Measurements from ENCODE around the gene DUS1L. TPM values are rescaled to one million over a fixed set of nuclear protein-coding genes. Genes with fewer than 3 reads are reported as not detected.

Gene DUS1L
- total RNA-seq, 1 experiment from 2014 or later = 176 TPM

GRCh38 chr17:82110298-82110697 is 44.7 kb upstream of the DUS1L start:
- Histone ChIP-seq H3K9me2 (ENCODE audit: insufficient read depth) (no peaks in the 10 kb centered on the region), H3K9me3 (ENCODE audit: control insufficient read depth in 1 of 2, insufficient read depth in 1 of 2, low read depth in 1 of 2, low read length in 2 of 2) (no peaks in the 10 kb centered on the region), H3K4me2 (ENCODE audit: low read length) (peak overlapping the region; percentile 1; the same call in 1 of the 2 replicates), H3K9ac (ENCODE audit: low read length) (no peak overlapping the region), H2AFZ (ENCODE audit: low read depth, low read length, poor library complexity, severe bottlenecking) (no peak overlapping the region), H3K4me3 (replicated peaks in 1 of 2; ENCODE audit: low read depth in 1 of 2, low read length in 2 of 2) (no peak overlapping the region), H3K27ac (ENCODE audit: low read depth, low read length) (no peak overlapping the region), H3K36me3 (ENCODE audit: control insufficient read depth in 1 of 2, insufficient read depth in 2 of 2, low read length in 2 of 2) (peaks cover 2 to 5% of the 10 kb centered on the region in 2 experiments; a peak in 2 of 4 replicates), H4K20me1 (ENCODE audit: insufficient read depth) (no peaks in the 10 kb centered on the region), H3K4me1 (ENCODE audit: control insufficient read depth in 1 of 2, insufficient read depth in 2 of 2, low read length in 2 of 2) (peaks cover 20 to 31% of the 10 kb centered on the region in 2 experiments), H3K79me2 (ENCODE audit: insufficient read depth, low read length) (peaks cover 6% of the 10 kb centered on the region; the same call in 1 of the 2 replicates), H3K27me3 (ENCODE audit: insufficient read depth, low read length) (no peaks in the 10 kb centered on the region)
- ATAC-seq (no peak), DNase-seq (ENCODE audit: low read depth, low spot score) (no peak)
- POLR2A ChIA-PET = no interaction called here
- intact Hi-C loops (cut with micrococcal nuclease) = no loop called here
- RAD21 ChIA-PET (ENCODE audit: low non-redundant PET in 1 of 2, low total read pairs in 2 of 2, uncharacterized antibody in 2 of 2, unreplicated experiment in 2 of 2) = no interaction called here
- no TSS peak for BruUV-seq (replicated peaks)
- TF ChIP-seq, protein P1, sequence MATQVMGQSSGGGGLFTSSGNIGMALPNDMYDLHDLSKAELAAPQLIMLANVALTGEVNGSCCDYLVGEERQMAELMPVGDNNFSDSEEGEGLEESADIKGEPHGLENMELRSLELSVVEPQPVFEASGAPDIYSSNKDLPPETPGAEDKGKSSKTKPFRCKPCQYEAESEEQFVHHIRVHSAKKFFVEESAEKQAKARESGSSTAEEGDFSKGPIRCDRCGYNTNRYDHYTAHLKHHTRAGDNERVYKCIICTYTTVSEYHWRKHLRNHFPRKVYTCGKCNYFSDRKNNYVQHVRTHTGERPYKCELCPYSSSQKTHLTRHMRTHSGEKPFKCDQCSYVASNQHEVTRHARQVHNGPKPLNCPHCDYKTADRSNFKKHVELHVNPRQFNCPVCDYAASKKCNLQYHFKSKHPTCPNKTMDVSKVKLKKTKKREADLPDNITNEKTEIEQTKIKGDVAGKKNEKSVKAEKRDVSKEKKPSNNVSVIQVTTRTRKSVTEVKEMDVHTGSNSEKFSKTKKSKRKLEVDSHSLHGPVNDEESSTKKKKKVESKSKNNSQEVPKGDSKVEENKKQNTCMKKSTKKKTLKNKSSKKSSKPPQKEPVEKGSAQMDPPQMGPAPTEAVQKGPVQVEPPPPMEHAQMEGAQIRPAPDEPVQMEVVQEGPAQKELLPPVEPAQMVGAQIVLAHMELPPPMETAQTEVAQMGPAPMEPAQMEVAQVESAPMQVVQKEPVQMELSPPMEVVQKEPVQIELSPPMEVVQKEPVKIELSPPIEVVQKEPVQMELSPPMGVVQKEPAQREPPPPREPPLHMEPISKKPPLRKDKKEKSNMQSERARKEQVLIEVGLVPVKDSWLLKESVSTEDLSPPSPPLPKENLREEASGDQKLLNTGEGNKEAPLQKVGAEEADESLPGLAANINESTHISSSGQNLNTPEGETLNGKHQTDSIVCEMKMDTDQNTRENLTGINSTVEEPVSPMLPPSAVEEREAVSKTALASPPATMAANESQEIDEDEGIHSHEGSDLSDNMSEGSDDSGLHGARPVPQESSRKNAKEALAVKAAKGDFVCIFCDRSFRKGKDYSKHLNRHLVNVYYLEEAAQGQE (IDR thresholded peaks at IDR 0.05; ENCODE audit: low read depth) = no peak
- no peak for TF ChIP-seq SRF (IDR thresholded peaks at IDR 0.05; ENCODE audit: low read depth)
- TF ChIP-seq RAD21 (IDR thresholded peaks at IDR 0.05; ENCODE audit: low read depth) = no peak
- TF ChIP-seq MAX (IDR thresholded peaks at IDR 0.05) = no peak
- TF ChIP-seq ATF3 (IDR thresholded peaks at IDR 0.05) = no peak
- no peak for TF ChIP-seq ZNF274 (IDR thresholded peaks at IDR 0.05; ENCODE audit: low read depth, low read length)
- CTCF ChIA-PET = no interaction called here
